GM19239 (cell line): ENCODE data around the gene AIFM1.
A peak's percentile ranks its signal among the peaks of the same experiment; 100 is the strongest.

Experiments used
- DNase-seq: peaks from one replicate; pipeline ENCODE4 v3.0.0; 2011; ENCODE audit warnings: low spot score; ENCODE audit not compliant: insufficient read length
- FAIRE-seq: peaks from 2 replicates; lab custom pipeline; 2011; peaks lifted over from hg19 to GRCh38; lab: Jason Lieb, UNC

AIFM1 gene

GRCh38 chrX:130171446-130172126 is 5.9 kb upstream of the AIFM1 start, which contains the start of gene RAB33A:
TSS of gene RAB33A (plus strand) at chrX:130171962. CDS start at chrX:130172063, 101 bp downstream.
- FAIRE-seq = peak; percentile 85
- no peak for DNase-seq

DNA sequence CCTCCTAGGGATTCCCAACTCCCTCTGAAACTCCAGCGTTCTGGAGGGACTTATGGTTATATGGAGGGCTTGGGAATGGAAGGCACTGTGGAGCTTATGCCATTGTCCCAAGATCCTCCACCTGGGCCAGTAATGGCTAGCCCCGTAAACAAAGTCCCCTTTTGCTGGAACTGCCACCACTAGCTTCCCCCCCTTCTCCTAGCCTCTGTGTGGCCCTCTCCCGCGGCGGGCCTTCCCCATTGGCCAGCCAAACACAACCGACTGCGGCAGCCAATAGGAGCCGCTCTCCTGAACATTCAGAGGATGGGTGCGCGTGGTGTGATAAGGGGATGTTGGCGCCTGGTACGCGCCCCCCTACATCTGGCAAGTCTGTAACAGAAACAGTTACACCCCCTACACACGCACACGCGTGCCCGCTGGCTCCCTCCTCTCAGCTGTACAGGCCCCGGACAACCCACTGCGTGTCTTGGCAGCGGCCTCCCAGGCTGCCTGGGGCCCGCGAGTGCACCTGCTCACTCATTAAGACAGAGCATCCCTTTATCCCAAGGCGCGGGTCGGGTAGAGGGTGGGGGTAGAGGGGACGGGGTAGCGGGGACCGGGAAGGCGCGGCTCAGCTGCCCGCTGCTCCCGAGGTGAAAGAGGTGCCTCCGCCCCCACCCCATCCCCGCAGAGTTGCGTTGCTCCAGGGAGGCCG is 5.3 kb upstream of the AIFM1 start:
- FAIRE-seq (no peak), DNase-seq (no peak)

GRCh38 chrX:130167040-130167439 is 1.4 kb upstream of the AIFM1 start:
- FAIRE-seq (peak; percentile 86), DNase-seq (no peak)

GRCh38 chrX:130166503-130166777 is 799 bp upstream of the AIFM1 start:
- DNase-seq (no peak), FAIRE-seq (peak; percentile 8)

GRCh38 chrX:130165181-130165702 is 399 bp downstream of the AIFM1 start:
- DNase-seq (no peak), FAIRE-seq (peak; percentile 51)

- no peak for FAIRE-seq
Observed at GRCh38 chrX:130163398-130163797, 2.2 kb downstream of the AIFM1 start.

GRCh38 chrX:130162094-130162735 is 3.4 kb downstream of the AIFM1 start:
- no peak for DNase-seq
- peak; percentile 45 for FAIRE-seq

More at GRCh38 chrX:130163398-130163797, 2.2 kb downstream of the AIFM1 start:
- DNase-seq = no peak

GRCh38 chrX:130159776-130160175 is 5.9 kb downstream of the AIFM1 start:
- no peak for FAIRE-seq
- DNase-seq = no peak

GRCh38 chrX:130158311-130158710 is 7.3 kb downstream of the AIFM1 start:
- DNase-seq (no peak), FAIRE-seq (no peak)

- FAIRE-seq (no peak), DNase-seq (no peak)
Observed at GRCh38 chrX:130155564-130155963, 10.1 kb downstream of the AIFM1 start.

DNA sequence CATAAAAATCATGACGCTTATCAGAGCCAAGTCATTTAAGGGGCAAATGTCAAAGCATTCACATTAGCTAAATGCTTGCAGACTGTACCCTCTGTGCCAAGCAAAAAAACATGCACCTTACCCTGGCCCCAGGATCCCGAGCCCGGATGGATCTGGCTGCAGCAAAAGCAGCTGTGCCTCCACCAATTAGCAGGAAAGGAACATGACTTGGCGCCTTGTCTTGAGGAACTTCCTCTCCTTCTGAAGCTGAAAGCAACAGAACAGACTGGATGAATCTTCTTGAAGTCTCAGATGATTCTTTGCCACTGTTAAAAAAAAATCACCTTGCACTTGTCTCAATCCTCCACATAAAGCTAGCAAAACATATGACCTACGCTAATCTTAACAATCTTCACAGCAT is 18.0 kb downstream of the AIFM1 start:
- DNase-seq (no peak), FAIRE-seq (no peak)

GRCh38 chrX:130145123-130145522 is 20.5 kb downstream of the AIFM1 start:
- DNase-seq = no peak
- FAIRE-seq = no peak

GRCh38 chrX:130144509-130144908 is 21.1 kb downstream of the AIFM1 start:
- no peak for FAIRE-seq
- no peak for DNase-seq

DNA sequence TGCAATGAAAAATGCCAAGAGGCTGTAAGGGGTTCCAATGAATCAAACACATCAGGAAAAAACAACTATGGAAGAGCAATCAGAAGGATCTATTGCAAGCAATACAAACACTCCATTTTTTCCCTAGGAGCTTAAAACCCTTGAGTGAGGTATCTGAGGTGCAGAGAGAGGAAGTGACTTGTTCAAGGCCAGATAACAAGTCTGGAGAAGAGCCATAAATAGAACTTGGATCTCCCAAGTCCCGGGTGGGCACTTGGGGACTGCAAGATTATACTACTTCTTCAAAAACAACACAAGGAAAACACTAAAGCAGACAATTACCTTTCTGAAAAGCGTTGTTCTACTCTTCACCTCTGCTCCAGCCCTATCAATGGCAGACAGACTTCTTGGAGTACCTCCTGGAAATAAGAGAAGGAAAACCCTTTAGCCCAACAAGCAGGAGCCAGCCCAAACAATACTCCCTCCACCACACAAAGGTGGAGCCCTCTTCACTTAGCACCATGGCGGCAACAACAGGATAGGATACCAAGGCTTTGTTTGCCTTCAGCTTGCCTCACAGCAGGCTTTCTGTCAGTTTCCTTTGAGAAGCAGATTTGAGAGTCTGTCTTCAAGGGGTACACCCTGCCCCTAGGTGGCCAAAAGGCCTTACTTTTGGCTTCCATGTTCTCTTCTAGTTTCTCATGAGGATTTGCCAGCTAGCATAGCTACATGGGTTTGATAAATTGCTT is 26.0 kb downstream of the AIFM1 start:
- FAIRE-seq (no peak), DNase-seq (no peak)

DNA sequence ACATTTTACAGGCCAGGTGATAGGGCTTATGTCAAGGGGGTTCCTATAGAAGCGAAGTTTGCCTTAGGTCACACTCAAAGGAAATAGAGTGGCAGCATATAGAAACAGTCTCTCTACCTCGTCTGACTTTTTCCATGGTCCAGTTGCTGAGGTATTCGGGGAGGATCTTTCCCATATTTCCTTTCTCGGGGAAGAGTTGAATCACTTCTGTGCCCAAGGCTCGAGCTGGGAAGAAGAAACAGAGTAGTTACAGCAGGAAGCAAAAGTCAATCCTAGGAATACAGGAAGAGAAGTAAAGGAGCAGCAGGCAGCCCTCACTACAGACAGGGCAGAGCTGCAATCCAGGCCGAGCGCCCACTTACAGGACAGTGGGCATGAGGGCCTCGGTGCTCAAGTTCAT is 28.7 kb downstream of the AIFM1 start:
- FAIRE-seq (no peak), DNase-seq (no peak)

GRCh38 chrX:130136496-130136895 is 29.1 kb downstream of the AIFM1 start:
- DNase-seq (no peak), FAIRE-seq (no peak)

DNA sequence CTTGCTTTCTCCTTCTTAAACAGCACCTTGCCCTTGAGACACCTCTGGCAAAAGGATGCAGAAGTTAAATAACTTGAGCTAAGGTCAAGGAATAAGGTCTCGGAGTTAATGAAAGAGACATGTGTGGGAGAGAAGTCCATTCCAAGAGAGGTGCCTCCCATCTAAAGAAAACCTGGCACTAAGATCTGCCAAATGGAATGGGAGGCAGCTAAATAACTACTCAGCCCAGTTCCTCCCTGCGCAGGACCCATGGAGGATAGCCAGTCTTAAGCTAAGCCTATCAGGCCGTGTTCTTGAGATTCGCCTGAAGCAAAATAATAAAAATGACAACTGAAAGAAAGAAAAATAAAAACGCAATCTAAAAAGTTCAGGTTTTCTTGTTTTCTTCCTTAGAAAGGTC is 34.7 kb downstream of the AIFM1 start:
- no peak for DNase-seq
- no peak for FAIRE-seq

- FAIRE-seq = peak; percentile 14
- DNase-seq = no peak
Observed at GRCh38 chrX:130125091-130125874, 40.4 kb downstream of the AIFM1 start.

GRCh38 chrX:130124577-130124976 is 41.1 kb downstream of the AIFM1 start:
- peak; percentile 68 for FAIRE-seq

GRCh38 chrX:130121505-130121800 is 44.2 kb downstream of the AIFM1 start:
- FAIRE-seq (no peak), DNase-seq (no peak)

More at GRCh38 chrX:130124577-130124976, 41.1 kb downstream of the AIFM1 start:
- no peak for DNase-seq
